ENCODE results near the gene BMP7.

DNA sequence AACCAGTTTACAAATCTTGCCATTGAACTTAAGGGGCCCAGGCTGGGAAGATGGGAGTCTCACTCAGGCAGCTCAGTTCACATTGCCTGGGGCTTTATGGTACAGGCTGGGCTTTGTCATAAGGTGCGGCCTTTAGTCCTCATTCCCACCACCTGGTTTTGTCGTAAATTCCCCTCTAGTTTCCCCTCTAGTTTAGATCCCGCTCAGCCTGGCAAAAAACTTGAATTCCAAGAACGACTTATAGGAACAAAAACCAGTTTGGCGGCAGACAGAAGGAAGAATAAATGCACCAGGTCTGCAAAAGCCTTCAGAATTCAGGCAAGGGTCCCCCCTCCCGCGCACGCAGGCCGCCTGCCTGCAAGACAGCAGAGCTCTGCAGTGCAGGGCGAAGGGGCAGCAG lies 4.1 kb downstream of the BMP7 start:
- TF ChIP-seq EZH2phosphoT487 (IDR thresholded peaks at IDR 0.05; ENCODE audit: insufficient read depth, low read depth) (no peak), EZH2 (IDR thresholded peaks at IDR 0.05; ENCODE audit: insufficient read depth, poor library complexity, severe bottlenecking) (no peak)
